DND-41 (cell line): Measurements from ENCODE around the gene UFC1.

Experiments used
- ATAC-seq: fragments of 200-7000 bp; cut with Tn5 transposase; 3 replicates; pipeline ENCODE4 v1.9.1; 2021; ENCODE audit warnings: low read depth; ENCODE audit not compliant: insufficient read depth
- DNase-seq: peaks from one replicate; pipeline ENCODE4 v3.0.0-alpha.2; 2020
- H2AFZ ChIP-seq: 2 replicates; pipeline ENCODE4 v1.6.0; 2012; ENCODE audit warnings: low read depth, low read length
- H3K27ac ChIP-seq: 2 replicates; pipeline ENCODE4 v1.5.1; 2012; ENCODE audit warnings: low read length, inconsistent platforms
- H3K27me3 ChIP-seq: fragments of 200-600 bp; sonication (generic); 2 replicates; pipeline ENCODE4 v1.6.0; 2012; ENCODE audit warnings: low read length, mild to moderate bottlenecking, inconsistent platforms; ENCODE audit not compliant: insufficient read depth, poor library complexity
- H3K36me3 ChIP-seq: 2 replicates; pipeline ENCODE4 v1.5.1; 2012; ENCODE audit warnings: low read length, inconsistent platforms; ENCODE audit not compliant: insufficient read depth
- H3K4me1 ChIP-seq: 2 replicates; pipeline ENCODE4 v1.5.1; 2012; ENCODE audit warnings: mild to moderate bottlenecking, low read length; ENCODE audit not compliant: insufficient read depth
- H3K4me2 ChIP-seq: 2 replicates; pipeline ENCODE4 v1.6.0; 2012; ENCODE audit warnings: mild to moderate bottlenecking, moderate library complexity, low read length, inconsistent platforms; ENCODE audit not compliant: insufficient read depth
- H3K4me3 ChIP-seq, 2 experiments: fragments of 200-600 bp in 1 of 2; shearing (Covaris generic) in 1 of 2; 2 replicates each; pipeline ENCODE4 v1.5.1; 2012 to 2016; ENCODE audit warnings: inconsistent platforms in 2 of 2, low read length in 2 of 2, mild to moderate bottlenecking in 2 of 2, low read depth in 1 of 2, moderate library complexity in 1 of 2
- H3K79me2 ChIP-seq: 2 replicates; pipeline ENCODE4 v1.6.0; 2012; ENCODE audit warnings: low read length, inconsistent platforms; ENCODE audit not compliant: insufficient read depth
- H3K9ac ChIP-seq: 2 replicates; pipeline ENCODE4 v1.6.0; 2012; ENCODE audit warnings: low read depth, mild to moderate bottlenecking, inconsistent platforms, low read length, moderate library complexity
- H3K9me3 ChIP-seq: 2 replicates; pipeline ENCODE4 v1.5.1; 2012; ENCODE audit warnings: low read length, moderate library complexity, mild to moderate bottlenecking, inconsistent platforms; ENCODE audit not compliant: insufficient read depth, severe bottlenecking
- H4K20me1 ChIP-seq: 2 replicates; pipeline ENCODE4 v1.6.0; 2012; ENCODE audit warnings: low read length; ENCODE audit not compliant: insufficient read depth
- CTCF ChIP-seq: IDR thresholded peaks from 2 replicates; pipeline ENCODE4 v1.5.1; 2012; ENCODE audit warnings: borderline replicate concordance, low read length, moderate library complexity, mild to moderate bottlenecking; ENCODE audit not compliant: poor library complexity, severe bottlenecking; ENCODE audit errors: extremely low read depth
- EZH2 ChIP-seq: IDR thresholded peaks from 3 replicates; pipeline ENCODE4 v1.6.1; 2012; ENCODE audit warnings: borderline replicate concordance, low read depth, mild to moderate bottlenecking, moderate library complexity, low read length, inconsistent platforms; ENCODE audit not compliant: severe bottlenecking

UFC1 gene

GRCh38 chr1:161121834-161122233, 31.9 kb upstream of the UFC1 start:
- Histone ChIP-seq H3K9me3 (no peaks in the 10 kb centered on the region), H3K4me2 (no peak overlapping the region), H3K4me3 (no peak overlapping the region), H3K27me3 (no peaks in the 10 kb centered on the region), H2AFZ (no peak overlapping the region), H3K79me2 (peaks cover 55% of the 10 kb centered on the region), H3K9ac (no peak overlapping the region), H4K20me1 (peaks cover 12% of the 10 kb centered on the region), H3K27ac (no peak overlapping the region), H3K36me3 (peaks cover 66% of the 10 kb centered on the region), H3K4me1 (peaks cover 27% of the 10 kb centered on the region)
- ATAC-seq = no peak
- no peak for DNase-seq
- TF ChIP-seq CTCF = no peak
- no peak for TF ChIP-seq EZH2

- Histone ChIP-seq H3K9ac (no peak overlapping the region), H2AFZ (no peak overlapping the region), H3K9me3 (no peaks in the 10 kb centered on the region), H3K4me2 (no peak overlapping the region), H3K27me3 (no peaks in the 10 kb centered on the region), H3K36me3 (peaks cover 77% of the 10 kb centered on the region), H3K4me1 (peaks cover 26% of the 10 kb centered on the region), H4K20me1 (peaks cover 12% of the 10 kb centered on the region), H3K27ac (no peak overlapping the region), H3K4me3 (no peak overlapping the region), H3K79me2 (peaks cover 55% of the 10 kb centered on the region)
- no peak for TF ChIP-seq CTCF
- no peak for TF ChIP-seq EZH2
- ATAC-seq = no peak
- DNase-seq = no peak
These were observed 30.8 kb upstream of the UFC1 start for GRCh38 chr1:161122967-161123366.

- H3K27me3 ChIP-seq = no peaks in the 10 kb centered on the region
- H3K9ac ChIP-seq = no peak overlapping the region
- peaks cover 82% of the 10 kb centered on the region for H3K79me2 ChIP-seq
- DNase-seq (no peak), ATAC-seq (no peak)
- H2AFZ ChIP-seq = no peak overlapping the region
- peaks cover 69% of the 10 kb centered on the region for H3K36me3 ChIP-seq
- H4K20me1 ChIP-seq = peaks cover 9% of the 10 kb centered on the region
- H3K4me1 ChIP-seq = peaks cover 40% of the 10 kb centered on the region
- TF ChIP-seq EZH2 (no peak), CTCF (no peak)
- H3K4me3 ChIP-seq = no peak overlapping the region
- H3K4me2 ChIP-seq = no peak overlapping the region
- no peaks in the 10 kb centered on the region for H3K9me3 ChIP-seq
- no peak overlapping the region for H3K27ac ChIP-seq
These were observed 26.1 kb upstream of the UFC1 start for GRCh38 chr1:161127649-161128048.
